ENCODE data around the gene ADM2.

DNA sequence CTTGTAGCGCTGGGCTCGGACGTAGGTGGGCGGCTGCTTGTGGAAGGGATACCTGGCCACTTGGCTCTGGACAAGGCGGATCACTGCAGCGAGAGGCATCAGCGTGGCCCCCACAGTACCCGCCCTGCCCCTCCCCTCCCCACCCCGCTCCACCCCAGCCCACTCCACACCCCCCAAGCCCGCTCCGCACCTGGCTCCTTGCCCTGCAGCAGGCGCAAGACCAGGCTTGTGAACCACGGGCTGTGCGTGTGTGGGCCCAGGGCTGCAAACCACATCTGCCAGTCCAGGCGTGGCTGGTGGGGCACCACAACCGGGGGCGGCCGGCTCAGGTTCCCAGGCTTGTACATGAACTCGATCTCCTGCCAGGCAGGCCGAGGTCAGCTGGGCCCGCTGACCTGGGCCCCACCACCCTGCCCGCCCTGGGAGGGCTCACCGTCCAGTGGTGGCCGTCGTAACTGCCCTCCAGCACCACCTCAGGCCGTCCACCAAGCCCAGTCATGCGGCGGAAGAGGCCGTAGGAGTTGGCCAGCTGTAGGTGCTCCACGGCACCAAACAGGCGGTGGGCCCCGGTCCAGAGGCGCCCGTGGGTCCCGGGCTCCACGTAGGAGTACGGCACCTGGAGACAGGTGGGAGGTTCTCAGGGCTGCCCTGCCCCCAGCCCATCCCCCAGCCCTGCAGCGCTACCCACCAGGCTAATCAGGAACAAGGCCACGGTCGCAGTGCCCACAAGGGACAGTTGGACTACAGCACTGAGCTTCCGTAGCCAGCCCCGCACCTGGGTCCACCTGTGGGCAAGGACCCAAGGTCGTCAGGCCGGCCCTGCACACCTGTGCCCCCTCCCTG lies 23.2 kb downstream of the ADM2 start:
- TF ChIP-seq, protein P1, sequence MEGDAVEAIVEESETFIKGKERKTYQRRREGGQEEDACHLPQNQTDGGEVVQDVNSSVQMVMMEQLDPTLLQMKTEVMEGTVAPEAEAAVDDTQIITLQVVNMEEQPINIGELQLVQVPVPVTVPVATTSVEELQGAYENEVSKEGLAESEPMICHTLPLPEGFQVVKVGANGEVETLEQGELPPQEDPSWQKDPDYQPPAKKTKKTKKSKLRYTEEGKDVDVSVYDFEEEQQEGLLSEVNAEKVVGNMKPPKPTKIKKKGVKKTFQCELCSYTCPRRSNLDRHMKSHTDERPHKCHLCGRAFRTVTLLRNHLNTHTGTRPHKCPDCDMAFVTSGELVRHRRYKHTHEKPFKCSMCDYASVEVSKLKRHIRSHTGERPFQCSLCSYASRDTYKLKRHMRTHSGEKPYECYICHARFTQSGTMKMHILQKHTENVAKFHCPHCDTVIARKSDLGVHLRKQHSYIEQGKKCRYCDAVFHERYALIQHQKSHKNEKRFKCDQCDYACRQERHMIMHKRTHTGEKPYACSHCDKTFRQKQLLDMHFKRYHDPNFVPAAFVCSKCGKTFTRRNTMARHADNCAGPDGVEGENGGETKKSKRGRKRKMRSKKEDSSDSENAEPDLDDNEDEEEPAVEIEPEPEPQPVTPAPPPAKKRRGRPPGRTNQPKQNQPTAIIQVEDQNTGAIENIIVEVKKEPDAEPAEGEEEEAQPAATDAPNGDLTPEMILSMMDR (IDR thresholded peaks at IDR 0.05; ENCODE audit: low read depth, low read length, poor library complexity, severe bottlenecking) = no peak
- no peak for TF ChIP-seq EZH2phosphoT487 (IDR thresholded peaks at IDR 0.05; ENCODE audit: borderline replicate concordance, low read length)
